Measurements from ENCODE around the gene PPP1R13L. TPM values are rescaled to one million over a fixed set of nuclear protein-coding genes. Genes with fewer than 3 reads are reported as not detected.
"Not testable (repeated sequence)": the region's sequence is repeated elsewhere in the genome, so short reads cannot be mapped to it uniquely, and the experiment has no call there.

PPP1R13L gene
- total RNA-seq, 2 donors from 2014 or later, result 34.1 to 35.0 TPM

DNA sequence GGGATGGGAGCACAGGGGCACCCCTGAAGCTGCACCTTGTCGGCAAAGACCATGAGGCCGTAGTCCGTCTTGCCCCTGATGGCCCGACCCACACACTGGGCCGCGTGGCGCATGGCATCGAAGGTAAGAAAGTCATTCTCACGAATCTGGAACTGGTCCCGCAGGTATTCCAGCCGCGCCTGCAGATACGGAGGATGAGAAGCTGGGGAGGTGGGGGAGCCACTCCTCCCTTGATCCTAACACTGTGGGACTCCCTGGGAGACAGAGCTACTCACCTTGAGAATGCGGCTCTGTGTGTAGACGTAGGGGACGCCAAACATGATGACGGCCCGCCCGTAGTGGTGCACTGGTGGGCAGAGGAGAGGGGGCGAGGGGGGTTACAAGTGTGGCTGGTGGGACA, 52.4 kb downstream of the PPP1R13L start:
- DNase-seq, result no peak
- intact Hi-C loops (cut with DNase I, micrococcal nuclease), result no loop called here
- no peak for ATAC-seq

DNA sequence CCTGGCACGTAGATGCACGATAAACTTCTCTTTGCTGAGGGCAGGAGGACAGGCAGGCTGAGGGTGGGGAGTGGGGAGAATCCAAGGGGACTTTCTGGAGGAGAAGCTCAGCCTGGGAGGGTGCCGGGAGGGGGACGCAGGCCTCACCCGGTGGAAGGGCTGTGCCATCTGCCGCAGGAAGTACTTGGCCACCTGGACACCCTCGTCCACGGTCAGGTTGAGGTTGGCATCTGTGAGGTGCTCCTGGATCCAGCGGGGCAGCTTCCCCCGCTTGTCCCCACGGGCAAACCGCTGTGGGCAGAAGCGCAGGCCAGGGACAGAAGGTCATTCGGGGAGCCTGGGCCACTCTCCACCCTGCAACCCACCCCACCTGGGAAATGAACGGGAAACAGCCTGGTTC, 52.8 kb downstream of the PPP1R13L start:
- DNase-seq (no peak), ATAC-seq (no peak)
- intact Hi-C loops (cut with DNase I, micrococcal nuclease), result no loop called here

DNA sequence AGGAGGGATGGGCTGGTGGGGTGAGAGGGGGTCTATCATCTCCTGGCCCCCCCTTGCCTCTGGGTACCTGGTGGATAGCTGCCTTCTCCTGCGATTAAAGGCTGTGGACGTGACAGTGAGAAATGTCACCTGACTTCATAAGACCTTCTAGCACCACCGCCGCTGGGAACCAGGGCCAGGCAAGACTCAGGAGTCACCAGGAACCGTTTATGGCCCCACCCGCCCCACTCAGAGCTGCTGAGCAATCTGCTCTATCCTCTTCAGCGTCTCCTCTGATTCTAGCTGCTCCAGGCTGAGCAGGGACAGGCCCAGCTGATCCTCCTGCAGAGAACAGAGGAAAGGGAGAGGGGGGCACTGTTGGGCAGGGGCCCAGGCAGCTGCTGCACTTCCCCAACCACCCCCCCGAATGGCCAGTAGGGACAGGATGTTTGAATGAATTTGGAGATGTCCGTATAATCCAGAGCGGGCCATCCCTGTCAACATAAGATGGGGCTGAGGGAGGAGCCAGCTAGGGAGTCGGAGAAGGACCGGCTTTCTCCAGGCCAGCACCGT, 53.4 kb downstream of the PPP1R13L start:
- DNase-seq (no peak), ATAC-seq (no peak)
- intact Hi-C loops (cut with DNase I, micrococcal nuclease), result no loop called here

DNA sequence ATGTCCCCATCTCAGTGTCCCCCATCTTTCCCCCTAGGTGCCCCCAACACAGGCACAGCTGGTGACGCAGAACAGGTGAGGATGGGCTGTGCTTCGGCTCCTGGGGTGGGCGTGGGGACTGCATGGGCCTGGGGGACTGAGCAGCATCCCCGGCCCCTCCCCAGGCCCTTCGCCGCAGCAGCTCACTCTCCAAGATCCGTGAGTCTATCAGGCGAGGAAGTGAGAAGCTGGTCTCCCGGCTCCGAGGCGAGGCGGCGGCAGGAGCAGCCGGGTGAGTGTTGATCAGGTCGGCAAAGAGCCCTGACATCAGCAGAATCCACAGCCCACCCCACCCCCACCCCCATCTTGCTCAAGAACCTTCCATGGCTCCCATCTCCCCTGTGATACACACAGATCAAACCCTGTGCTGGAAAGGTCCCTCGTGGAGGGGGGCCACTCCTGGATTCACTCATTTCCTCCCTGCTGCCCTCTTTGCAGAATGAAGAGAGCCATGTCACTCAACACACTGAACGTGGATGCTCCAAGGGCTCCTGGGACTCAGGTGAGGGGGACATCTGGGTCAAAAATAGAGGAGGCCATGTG, 54.3 kb downstream of the PPP1R13L start:
- DNase-seq (no peak), ATAC-seq (no peak)
- intact Hi-C loops (cut with DNase I, micrococcal nuclease), result no loop called here

DNA sequence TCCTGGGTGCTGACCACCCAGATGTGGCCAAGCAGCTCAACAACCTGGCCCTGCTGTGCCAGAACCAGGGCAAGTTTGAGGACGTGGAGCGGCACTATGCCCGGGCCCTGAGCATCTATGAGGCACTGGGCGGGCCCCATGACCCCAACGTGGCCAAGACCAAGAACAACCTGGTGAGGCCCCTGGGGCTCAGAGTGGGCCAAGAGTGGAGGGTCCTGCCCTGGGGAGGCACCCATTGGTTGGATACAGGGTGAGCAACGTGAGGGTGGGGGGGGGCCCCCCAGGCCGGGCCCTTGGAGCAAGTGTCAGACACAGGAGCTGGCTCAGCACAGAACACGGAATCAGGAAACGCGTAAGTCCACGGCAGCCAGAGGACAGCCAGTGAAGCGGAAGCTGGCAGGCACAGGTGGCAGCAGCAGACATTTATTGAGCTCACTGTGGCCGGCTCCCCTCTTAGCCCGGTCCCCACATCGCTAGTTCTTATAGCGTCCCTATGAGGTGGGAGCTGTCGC, 55.4 kb downstream of the PPP1R13L start:
- DNase-seq (no peak), ATAC-seq (no peak)
- intact Hi-C loops (cut with DNase I, micrococcal nuclease), result no loop called here

DNA sequence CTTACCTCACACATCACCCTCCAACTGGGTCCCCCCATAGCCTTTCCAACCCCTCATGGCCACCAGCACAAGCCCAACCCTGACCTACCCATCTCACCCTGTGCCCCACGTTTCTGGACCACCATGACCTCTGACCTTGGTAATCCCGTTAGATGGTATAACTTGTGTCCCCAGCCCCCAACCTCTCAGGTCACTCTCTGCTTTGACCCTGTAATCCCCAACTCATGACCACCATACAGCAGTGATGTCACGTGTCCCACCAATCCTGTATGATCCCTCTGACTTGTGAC, 55.8 kb downstream of the PPP1R13L start:
- ATAC-seq (no peak), DNase-seq (no peak)
- intact Hi-C loops (cut with DNase I, micrococcal nuclease), result no loop called here

DNA sequence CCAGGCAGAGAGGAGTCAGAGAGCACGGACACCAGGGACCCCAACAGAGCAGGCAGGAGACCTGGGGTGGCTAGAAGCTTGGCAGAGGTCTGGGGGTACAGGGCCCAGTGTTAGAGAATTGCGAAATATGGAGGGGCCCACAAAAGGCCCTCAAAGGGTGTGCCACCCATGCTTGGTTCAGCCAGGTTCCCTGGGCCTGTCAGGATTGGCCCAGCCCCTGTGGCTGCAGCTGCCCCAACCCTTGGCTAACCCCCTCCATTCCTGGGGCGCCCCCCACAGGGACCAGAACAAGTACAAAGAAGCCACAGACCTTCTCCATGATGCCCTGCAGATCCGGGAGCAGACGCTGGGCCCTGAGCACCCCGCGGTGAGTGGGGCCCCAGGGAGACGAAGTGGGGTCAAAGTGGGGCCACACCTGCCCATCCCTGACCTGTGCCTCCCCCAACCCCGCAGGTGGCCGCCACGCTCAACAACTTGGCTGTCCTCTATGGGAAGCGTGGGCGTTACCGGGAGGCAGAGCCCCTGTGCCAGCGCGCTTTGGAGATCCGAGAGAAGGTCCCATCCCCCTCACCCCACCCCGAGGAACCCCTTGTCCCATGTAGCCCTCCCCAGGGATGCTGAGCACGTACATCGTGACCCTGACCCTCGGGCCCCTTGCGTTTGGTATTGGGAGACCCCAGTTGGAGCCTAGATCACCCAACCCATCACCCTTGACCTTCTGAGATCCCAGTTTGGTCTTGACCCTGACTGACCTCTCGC, 56.3 kb downstream of the PPP1R13L start:
- intact Hi-C loops (cut with DNase I, micrococcal nuclease), result no loop called here
- ATAC-seq (no peak), DNase-seq (no peak)

DNA sequence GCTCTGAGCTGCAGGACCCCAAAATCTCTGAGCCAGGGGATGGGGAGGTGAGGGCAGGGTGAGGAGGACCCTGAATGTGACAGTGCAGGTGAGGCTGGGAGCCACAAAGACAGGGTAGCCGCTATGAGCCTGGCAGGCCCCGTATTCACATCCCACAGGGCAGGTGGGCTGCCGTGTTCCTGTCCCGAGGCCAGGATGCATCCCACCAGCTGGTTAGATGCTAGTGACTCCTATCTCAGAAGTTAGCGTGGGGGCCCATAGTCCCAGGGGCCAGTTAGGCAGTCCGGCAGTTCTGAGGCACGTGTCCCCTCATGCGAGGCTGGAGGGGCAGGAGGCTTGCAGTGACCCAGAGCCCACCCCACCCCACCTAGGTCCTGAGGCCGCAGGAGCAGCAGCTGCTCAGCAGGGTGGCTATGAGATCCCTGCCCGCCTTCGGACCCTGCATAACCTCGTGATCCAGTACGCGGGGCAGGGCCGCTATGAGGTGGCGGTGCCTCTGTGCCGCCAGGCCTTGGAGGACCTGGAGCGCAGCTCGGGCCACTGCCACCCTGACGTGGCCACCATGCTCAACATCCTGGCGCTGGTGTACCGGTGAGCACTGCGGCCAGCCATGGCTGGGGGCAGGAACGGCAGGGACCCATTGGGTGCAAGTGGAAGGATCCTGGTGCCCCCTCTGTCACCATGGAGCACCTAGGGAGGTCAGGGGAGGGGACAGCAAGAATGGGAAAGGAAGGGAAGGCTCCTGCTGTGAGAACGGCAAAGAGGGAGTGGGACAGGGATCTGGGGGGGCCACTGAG, 57.1 kb downstream of the PPP1R13L start:
- intact Hi-C loops (cut with DNase I, micrococcal nuclease), result no loop called here
- DNase-seq (no peak), ATAC-seq (no peak)

DNA sequence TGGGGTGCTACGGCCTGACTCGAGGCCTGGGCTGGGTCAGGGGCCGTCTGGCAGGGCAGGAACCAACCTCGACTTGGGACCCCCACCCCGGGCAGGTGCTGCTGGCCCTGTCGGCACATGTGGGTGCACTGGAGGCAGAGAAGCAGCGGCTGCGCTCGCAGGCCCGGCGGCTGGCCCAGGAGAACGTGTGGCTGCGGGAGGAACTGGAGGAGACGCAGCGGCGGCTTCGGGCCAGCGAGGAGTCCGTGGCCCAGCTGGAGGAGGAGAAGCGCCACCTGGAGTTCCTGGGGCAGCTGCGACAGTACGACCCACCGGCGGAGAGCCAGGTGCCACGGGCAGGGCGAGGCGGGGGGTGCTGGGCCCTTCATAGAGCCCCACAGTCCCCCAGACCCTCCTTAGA, 58.4 kb downstream of the PPP1R13L start:
- peak; percentile 26 for ATAC-seq
- no peak for DNase-seq
- intact Hi-C loops (cut with DNase I, micrococcal nuclease), result no loop called here

DNA sequence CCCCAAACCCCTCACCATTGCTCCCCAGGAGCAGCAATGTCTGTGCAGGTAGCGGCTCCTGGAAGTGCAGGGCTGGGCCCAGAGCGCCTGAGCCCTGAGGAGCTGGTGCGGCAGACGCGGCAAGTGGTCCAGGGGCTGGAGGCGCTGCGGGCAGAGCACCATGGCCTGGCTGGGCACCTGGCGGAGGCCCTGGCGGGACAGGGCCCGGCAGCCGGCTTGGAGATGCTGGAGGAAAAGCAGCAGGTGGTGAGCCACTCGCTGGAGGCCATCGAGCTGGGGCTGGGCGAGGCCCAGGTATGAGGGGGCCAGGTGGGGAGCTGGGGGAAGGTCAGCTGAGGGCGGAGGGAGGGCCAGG, 59.4 kb downstream of the PPP1R13L start:
- intact Hi-C loops (cut with DNase I, micrococcal nuclease), result no loop called here
- DNase-seq, result no peak
- ATAC-seq, result no peak

DNA sequence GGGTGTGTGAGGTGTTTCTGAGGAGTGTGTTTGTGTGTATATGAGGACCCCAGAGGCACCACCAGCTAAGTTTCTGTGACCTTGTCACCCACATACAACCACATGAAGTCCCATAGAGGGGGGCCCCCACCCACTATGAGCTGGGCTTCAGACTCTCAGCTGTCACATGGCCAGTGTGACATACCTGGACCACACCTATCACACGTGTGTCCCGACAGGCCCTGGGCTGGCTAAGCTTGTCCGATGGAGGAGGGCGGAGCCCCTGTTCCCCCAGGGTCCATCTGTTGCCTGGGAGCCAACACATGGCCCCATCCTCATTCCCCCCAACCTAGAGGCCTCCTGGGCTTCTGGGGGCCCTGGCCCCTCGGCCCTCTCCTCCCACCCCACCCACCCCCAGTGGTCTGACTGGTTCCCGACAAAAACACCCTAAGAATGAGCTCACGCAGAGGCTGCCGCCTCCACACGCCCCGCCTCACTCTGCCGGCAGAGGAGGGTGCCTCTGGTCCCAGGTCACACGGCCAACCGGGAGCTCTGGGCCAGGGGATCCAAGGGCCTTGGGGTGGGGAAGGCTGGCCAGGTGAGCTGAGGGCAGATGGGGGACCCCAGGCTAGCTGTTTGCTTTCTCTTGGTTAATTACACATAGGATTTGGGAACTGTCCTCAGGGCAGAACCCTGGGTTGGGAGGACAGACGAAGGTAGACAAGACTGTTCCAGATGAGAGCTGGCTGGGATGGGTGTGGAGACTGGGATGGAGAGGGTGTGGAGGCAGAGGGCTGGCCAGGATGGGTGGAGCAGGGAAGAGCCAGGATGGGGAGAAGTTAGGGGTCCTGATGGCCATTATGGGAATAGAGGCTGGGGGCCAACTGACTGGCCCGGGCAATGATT, 60.0 kb downstream of the PPP1R13L start:
- intact Hi-C loops (cut with DNase I, micrococcal nuclease), result no loop called here
- ATAC-seq, result no peak
- DNase-seq, result no peak

DNA sequence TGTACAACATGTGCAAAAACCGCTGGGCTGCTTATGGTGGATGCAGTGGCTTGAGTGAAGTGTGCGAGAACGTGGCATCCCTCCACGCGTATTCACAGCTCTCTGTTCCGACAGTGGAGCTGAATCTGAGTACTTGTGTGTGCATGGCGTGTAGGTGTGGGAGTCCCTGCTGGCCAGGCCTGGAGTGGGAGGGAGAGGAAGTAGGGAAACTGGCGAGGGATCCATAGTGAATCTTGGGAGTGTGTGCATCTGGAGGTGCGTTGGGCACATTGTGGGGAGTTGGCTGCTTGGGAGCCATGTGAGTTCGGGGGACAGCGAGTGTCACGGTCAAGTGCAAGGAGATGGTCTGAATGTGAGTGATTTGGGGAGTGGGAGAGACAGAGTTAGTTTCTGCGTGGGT, 62.0 kb downstream of the PPP1R13L start:
- ATAC-seq (no peak), DNase-seq (no peak)
- intact Hi-C loops (cut with DNase I, micrococcal nuclease), result no loop called here

DNA sequence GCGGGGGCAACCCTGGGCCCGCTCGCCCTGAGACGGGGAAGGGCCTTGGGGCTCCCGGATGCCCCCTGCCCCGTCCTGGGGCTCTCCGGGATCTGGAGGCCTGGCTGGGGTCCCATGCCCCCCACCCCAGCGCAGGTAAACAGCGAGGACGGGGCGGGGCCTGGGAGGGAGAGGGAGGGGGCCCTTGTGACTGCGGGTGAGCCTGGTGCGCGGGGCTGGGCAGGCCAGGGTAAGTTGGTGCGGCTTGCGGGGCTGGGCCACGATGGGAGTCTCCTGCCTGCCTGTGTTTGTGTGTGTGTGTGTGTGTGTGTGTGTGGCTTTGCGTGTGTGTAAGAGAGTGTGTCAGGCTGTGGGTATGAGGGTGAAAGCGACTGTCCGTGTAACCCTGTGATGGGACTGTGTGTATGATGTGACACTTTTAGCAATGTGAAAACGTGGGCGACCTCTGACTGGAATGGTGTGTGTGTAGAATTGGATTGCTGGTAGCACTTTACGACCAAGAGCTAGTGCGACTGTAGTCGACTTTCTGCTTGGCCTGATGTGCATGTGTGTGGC, 63.9 kb downstream of the PPP1R13L start:
- ATAC-seq (peak; percentile 32), DNase-seq (peak in 1 of 2 donors; percentile 18)
- intact Hi-C loops (cut with DNase I, micrococcal nuclease), result no loop called here

DNA sequence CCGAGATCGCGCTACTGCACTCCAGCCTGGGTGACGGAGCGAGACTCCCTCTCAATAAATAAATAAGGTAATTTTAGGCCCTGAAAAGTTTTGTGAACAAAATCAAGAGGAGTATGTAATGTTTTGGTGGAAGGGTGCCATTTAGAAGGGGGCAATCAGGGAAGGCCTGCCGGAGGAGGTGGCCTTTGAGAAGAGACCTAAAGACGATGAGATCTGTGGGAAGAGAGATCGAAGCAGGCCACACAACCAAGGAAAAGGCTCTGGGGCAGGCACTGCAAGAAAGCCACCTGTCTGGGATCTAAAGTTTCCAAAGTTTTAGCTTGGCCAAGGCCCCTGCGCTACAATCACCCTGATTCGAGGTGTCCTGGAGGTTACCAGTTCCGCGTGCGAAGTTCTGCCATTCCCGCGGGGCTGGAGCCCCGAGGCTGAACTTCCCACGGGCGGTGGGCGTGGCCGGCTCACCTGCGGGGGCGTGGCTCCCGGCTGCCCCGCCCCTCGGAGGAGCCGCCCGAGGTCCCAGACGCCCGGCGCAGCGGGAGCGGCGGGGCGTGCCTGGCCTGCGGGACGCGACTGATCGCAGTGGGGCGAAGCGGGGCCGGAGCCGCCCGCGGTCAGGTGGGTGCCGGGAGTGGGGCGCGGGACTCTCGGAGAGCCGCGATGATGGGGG, 64.5 kb downstream of the PPP1R13L start, which contains the start of gene KLC3:
KLC3 (plus strand) TSS at position 519 of the 667 bp plus-strand sequence. CDS start 4,792 bp downstream, outside the sequence.
- intact Hi-C loops (cut with DNase I, micrococcal nuclease), result no loop called here
- peak; percentile 95 for ATAC-seq
- peak in 1 of 2 donors; percentile 68 for DNase-seq

DNA sequence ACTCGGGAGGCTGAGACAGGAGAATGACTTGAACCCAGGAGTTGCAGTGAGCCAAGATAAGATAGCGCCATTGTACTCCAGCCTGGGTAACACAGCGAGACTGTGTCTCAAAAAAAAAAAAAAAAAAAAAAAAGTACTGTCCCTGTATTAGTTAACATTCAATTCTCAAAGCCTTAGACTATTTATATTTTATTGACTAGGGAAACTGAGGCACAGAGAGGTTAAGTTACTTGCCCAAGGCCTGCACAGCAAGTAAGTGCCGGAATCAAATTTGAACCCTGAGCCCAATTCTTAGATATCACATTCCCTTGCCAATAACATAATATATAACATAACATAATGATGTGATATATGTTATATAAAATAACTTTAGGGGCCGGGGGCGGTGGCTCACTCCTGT, 65.2 kb downstream of the PPP1R13L start:
- no peak for DNase-seq
- no peak for ATAC-seq
- intact Hi-C loops (cut with DNase I, micrococcal nuclease), result no loop called here

DNA sequence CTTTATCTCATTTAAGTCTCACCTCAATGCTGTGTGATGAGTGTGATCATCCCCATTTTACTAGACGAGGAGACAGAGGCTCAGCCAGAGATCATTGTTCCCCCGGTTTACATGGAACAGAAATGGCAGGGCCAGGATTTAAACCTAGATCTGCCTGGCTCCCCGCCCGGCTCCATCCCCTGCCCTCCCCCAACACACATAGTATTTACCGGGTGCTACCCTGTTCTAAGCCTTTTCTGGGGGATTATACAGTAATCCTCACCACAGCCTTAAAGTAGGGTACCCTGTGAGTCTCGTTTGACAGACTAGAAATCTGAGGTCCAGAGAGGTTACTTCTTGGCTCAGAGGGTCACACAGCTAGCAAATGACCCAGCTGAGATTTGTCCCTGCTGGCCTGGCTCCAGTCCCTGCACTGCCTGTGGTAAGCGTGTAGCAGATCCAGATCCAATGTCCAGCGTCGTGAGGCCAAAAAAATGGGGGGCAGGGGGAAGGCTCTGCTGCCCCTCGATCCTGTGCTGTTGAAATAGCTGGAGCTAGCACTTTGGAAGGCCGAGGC, 68.1 kb downstream of the PPP1R13L start:
- DNase-seq (no peak), ATAC-seq (no peak)
- intact Hi-C loops (cut with DNase I, micrococcal nuclease), result no loop called here

DNA sequence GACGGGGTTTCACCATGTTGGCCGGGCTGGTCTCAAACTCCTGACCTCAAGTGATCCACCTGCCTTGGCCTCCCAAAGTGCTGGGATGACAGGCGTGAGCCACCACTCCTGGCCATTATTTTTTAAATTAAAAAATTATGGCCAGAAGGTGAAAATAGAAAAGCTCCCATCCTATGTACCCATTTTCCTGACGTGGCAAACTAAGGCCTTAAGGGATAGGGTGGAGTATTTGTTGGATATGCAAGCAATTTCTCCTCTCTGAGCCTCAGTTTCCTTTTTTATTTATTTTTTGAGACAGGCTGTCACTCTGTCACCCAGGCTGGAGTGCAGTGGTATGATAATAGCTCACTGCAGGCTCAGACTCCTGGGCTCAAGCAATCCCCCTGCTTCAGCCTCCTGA, 70.0 kb downstream of the PPP1R13L start:
- intact Hi-C loops (cut with DNase I, micrococcal nuclease); DNase-seq; ATAC-seq: not testable (repeated sequence)

All from left colon (tissue), 2 donors.